Measurements from ENCODE around the gene ENDOV. TPM values are rescaled to one million over a fixed set of nuclear protein-coding genes. Genes with fewer than 3 reads are reported as not detected.

Gene ENDOV
- total and polyA plus RNA-seq, 9 donors = 8.9 to 24.1 (median 20.8) TPM

GRCh38 chr17:80429356-80430275 is 14.6 kb downstream of the ENDOV start:
- DNase-seq = peak in 1 of 5 donors; percentile 26
- WGBS, 3 donors = 91 to 92% (median 92%) methylated on average over 27 to 33 of the region's 33 CpGs
- Histone ChIP-seq H3K4me3 (no peak overlapping the region), H3K27me3 (no peaks in the 10 kb centered on the region), H3K4me1 (ENCODE audit: insufficient read depth) (no peaks in the 10 kb centered on the region), H3K27ac (no peak overlapping the region), H3K9me3 (no peaks in the 10 kb centered on the region), H3K36me3 (no peaks in the 10 kb centered on the region)
- no peak for TF ChIP-seq CTCF (IDR thresholded peaks at IDR 0.05)
- no peak for TF ChIP-seq POLR2A (IDR thresholded peaks at IDR 0.05)
- no peak for TF ChIP-seq EP300 (IDR thresholded peaks at IDR 0.05)
- intact Hi-C loops (cut with DNase I) = loop anchor here (5.0 to 10.0 kb wide), 4 partner anchors 145 to 675 kb away; no protein-coding TSS in a partner anchor

- H3K9me3 ChIP-seq = no peaks in the 10 kb centered on the region
- intact Hi-C loops (cut with DNase I) = loop anchor here in 1 of 4 donors (10.0 kb wide), 1 partner anchor 674 kb away; no protein-coding TSS in a partner anchor
- DNase-seq = peak in 2 of 5 donors; percentile 26 to 34
- no peak overlapping the region for H3K4me3 ChIP-seq
- no peak overlapping the region for H3K27ac ChIP-seq
- no peaks in the 10 kb centered on the region for H3K4me1 ChIP-seq (ENCODE audit: insufficient read depth)
- WGBS, 3 donors = 85 to 90% (median 86%) methylated on average over 14 to 15 of the region's 15 CpGs
- no peaks in the 10 kb centered on the region for H3K27me3 ChIP-seq
- H3K36me3 ChIP-seq = no peaks in the 10 kb centered on the region
- TF ChIP-seq POLR2A (IDR thresholded peaks at IDR 0.05) = no peak
- no peak for TF ChIP-seq CTCF (IDR thresholded peaks at IDR 0.05)
- no peak for TF ChIP-seq EP300 (IDR thresholded peaks at IDR 0.05)
Measured at GRCh38 chr17:80430446-80431245, 15.7 kb downstream of the ENDOV start.

GRCh38 chr17:80431246-80432195 is 16.6 kb downstream of the ENDOV start:
- H3K4me3 ChIP-seq = no peak overlapping the region
- TF ChIP-seq EP300 (IDR thresholded peaks at IDR 0.05) (no peak), CTCF (IDR thresholded peaks at IDR 0.05) (no peak)
- no peaks in the 10 kb centered on the region for H3K36me3 ChIP-seq
- no peak overlapping the region for H3K27ac ChIP-seq
- peak in 1 of 5 donors; percentile 10 for DNase-seq
- WGBS, 3 donors = 84 to 91% (median 85%) methylated on average over 28 to 29 of the region's 29 CpGs
- intact Hi-C loops (cut with DNase I) = loop anchor here in 1 of 4 donors (10.0 kb wide), 1 partner anchor 673 kb away; no protein-coding TSS in a partner anchor
- H3K27me3 ChIP-seq = no peaks in the 10 kb centered on the region
- H3K4me1 ChIP-seq (ENCODE audit: insufficient read depth) = no peaks in the 10 kb centered on the region
- H3K9me3 ChIP-seq = no peaks in the 10 kb centered on the region

Data from ovary (tissue), 9 donors.